ENCODE results near the gene GLI3.

Gene GLI3

GRCh38 chr7:42168512-42168911 is 68.5 kb downstream of the GLI3 start:
- no peak for DNase-seq

GRCh38 chr7:42167631-42168236 is 69.3 kb downstream of the GLI3 start:
- no peak for DNase-seq

DNA sequence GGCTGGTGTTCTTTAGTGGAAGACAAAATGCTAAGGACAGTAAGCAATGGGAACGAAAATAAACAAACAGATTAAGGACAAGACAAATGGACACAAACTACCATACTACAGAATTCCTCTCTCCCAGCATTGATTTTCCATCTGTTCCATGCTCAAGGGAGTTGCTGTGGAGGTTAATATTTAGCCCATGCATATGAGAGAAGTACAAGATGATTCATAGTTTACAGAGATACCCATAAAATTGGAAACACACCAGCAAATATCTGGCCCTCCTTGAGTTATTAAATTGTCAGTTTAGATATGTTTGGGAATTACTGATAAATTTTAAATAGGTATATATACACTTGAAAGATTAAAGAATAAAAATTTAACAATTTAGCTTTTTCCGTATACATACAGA is 69.8 kb downstream of the GLI3 start:
- DNase-seq = no peak

- DNase-seq = no peak
Measured at GRCh38 chr7:42164881-42165428, 72.1 kb downstream of the GLI3 start.

GRCh38 chr7:42162560-42163325 is 74.3 kb downstream of the GLI3 start:
- DNase-seq = no peak

DNA sequence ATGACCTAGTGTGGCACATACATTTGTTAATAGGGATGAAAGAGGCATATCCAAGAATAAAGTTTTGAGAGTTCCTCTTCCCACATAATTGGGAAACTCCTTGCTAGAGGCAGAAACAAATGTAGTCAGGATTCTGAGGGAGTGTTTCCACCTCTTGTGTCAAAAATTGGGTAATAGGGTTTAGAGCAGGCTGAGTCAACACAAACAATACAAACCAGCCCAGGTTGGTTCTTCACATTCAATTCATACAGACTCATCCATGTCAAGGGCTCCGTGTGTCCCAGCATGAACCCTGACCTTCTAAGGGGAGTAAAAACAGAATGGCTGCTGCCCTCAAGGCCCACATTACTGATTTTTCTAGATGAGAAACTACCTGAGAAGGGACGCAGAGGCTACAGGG is 75.3 kb downstream of the GLI3 start:
- DNase-seq = no peak

GRCh38 chr7:42161110-42161509 is 75.9 kb downstream of the GLI3 start:
- no peak for DNase-seq

DNA sequence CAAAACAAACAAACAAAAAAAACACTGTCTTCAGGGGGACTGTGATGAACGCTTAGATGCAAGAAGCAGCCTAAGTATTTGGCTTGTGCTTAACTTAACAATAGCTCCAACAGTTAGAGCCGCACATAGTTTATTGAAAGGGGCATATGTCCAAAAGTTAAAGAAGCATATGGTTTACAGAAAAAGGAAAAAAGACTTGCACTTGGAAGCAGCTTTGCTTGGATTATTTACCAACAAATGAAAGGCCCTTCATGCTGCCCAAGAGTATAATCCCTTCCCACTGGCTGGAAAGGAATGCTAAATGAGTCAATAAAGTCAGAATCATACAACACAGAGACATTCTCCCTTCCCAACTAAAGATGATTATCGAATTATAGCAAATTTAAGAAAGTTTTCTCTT is 77.9 kb downstream of the GLI3 start:
- DNase-seq = no peak

DNA sequence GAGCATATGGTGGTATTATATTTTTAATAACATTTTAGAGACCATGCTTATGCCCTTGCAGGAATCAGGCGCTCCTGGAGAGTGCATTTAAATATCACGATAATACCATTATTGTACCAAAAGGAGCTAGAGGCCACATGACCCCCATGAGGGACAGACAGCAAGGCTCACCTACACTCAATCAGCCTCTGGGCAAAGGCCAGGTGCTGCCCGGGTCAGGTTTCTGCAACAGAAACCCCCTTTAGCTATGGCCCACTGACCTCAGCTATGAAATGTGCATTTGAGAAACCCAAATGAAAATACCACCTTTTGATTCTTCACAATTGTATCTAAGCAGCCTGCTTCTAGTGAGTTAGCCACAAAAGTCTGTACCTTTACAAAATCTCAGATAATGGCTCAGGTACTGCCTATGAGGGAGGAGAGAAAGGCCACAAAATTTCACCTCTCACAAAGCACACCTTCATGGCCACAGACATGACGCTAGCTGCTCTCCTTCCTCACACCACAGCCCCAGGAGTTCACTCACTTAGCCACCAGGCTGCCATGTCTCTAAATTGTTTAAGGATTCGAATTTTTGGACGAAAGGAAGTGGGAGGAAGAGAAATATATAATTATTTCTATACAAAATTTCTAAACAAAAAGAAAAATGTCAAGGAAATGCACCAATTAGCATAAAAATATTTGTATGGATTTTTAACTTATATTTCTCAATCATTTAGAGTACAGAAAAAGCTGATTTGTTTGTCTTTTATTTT is 79.9 kb downstream of the GLI3 start:
- no peak for DNase-seq

GRCh38 chr7:42156291-42156865 is 80.6 kb downstream of the GLI3 start:
- DNase-seq = no peak

DNA sequence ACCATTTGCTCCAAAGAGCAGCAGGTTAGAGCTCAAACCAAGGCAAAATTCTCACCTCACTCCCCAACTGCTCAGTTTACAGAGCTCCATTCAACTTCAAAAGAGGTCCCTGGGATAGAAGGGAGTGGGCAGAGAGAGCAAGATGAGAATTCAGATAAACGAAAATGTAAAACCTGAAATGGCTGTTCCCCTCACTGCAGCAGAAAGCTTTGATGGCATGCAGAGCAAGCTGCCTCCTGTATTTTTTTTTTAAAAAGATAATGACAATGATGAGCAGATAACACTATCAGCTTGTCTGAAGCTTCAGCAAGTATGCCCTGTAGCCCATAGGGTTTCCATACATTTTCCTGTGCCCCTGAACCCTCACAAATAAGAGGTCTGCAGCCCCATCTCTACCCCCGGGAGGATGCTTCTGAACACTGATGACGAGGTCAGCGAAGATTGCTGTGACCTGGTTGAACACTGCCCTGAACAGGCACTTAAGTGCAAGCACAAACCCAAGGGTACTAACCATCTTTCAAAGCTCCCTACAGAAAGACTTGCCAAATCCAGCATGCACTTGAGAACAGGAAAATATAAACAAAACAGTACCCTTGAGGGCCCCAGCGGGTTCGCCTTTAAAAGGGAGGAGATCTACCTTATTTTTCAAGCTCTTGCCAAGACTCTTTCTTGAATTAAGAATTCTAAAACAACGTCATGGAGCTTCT is 81.3 kb downstream of the GLI3 start:
- DNase-seq = no peak

GRCh38 chr7:42154173-42154572 is 82.8 kb downstream of the GLI3 start:
- no peak for DNase-seq

- DNase-seq = no peak
Measured at GRCh38 chr7:42152329-42153205, 84.4 kb downstream of the GLI3 start.

DNA sequence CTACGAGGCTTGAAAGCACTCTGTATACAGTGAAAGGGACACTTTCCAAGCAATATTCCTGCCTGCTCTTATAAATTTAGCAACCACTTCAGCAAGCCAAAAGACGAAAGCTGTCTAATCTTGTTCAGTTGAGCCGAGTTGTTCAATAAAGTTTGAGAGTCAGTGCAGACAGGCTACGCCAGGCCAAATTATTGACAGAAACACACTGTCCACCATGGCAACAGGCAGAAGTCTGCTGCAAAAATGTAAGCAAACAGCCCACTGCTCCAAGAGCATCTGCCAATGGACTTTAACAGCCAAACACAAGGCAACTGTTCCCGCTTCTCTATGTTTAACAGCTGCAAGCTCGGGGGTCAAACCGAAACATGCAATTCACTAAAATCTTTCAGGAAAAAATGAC is 85.7 kb downstream of the GLI3 start:
- no peak for DNase-seq

DNA sequence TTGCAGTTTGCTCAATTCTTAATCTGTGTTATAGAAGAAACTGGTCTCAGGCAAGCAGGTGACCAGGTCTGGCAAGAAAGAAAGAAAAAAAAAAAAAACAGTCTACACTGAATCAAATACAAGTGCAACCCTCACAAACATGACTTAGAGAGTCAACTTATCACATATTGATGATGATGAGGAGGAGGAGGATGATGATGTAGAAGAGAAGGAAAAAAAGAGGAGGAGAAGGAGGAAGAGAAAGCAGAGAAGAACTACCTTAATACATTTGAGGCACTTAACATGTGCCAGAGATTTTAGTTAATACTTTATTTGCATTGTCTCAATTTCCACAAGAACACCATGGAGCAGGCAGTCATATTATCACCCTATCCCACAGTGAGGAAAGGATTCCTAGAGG is 91.5 kb downstream of the GLI3 start:
- no peak for DNase-seq

DNA sequence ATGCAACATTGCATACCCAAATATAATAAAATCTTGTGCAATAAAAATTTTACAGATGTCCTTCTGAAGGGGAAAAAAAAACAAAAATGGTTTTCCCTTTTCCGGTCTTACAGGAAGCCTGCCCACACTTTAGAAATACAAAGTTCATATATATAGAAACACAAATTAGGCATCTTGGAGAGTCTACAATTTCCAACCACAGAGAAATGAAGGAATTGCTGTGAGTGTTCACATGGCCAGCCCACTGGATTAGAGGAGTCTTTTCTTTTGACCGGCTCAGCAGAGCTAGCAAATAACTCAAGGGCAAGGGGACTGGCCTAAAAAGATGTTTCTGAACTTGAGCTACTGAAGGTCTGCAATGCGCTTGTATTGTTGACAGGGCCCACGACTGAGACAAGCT is 92.4 kb downstream of the GLI3 start:
- no peak for DNase-seq

GRCh38 chr7:42143711-42144600 is 93.1 kb downstream of the GLI3 start:
- DNase-seq = no peak

GRCh38 chr7:42142089-42142488 is 94.9 kb downstream of the GLI3 start:
- DNase-seq = no peak

DNA sequence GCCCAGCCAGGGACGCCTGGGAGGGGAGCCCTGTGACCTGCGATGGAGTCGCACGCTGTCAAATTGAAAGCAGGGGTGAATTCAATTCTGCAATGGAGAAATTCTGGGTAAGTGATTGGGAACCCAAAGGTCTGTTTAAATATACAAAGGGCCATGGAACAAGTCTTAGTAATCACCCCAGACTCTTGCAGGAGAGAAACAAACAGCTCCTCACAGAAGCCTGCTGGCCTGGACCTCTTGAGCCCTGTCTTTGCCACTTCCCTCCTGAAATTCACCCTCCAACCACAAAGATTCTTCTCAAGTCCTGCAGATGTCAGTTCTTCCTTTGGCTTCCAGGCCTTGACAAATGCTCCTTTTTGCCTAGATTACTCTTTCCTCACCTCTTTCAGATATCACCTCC is 97.3 kb downstream of the GLI3 start:
- no peak for DNase-seq

DNA sequence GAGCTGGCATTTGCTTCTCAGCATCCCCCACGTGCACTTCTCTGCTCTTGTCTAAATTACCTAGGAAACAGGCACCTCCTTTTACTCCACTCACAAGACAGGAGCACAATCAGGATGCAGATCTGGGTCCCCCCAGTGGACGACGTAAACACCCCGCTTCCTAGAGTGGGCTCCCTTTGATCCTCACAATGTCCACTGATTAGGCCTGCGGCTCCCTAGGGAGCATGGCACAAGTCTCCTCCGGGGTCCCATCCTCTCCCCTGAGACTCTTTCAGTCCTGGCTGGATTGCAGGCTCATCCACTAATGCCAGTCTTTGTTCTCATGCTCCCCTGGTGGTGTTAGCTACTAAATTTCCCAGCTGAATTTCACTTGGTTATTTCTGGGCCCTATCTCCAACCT is 98.3 kb downstream of the GLI3 start:
- no peak for DNase-seq

GRCh38 chr7:42137941-42138340 is 99.1 kb downstream of the GLI3 start:
- no peak for DNase-seq

Data from NCI-H1436 (cell line).